Panc1 (cell line): Measurements from ENCODE around the gene STARD13.

Source experiments
- CTCF ChIP-seq: fragments of 450-650 bp; IDR thresholded peaks from 2 replicates; pipeline ENCODE4 v1.5.1; 2017; ENCODE audit warnings: mild to moderate bottlenecking
- POLR2AphosphoS5 ChIP-seq: IDR thresholded peaks from 2 replicates; pipeline ENCODE4 v1.6.1; 2012; ENCODE audit warnings: mild to moderate bottlenecking, low read depth, low read length, moderate library complexity
- REST ChIP-seq, 2 experiments: IDR thresholded peaks; 2 replicates each; pipeline ENCODE4 v1.6.1; 2011 to 2012; ENCODE audit warnings: low read depth in 2 of 2, control low read depth in 1 of 2, low read length in 1 of 2, mild to moderate bottlenecking in 1 of 2, moderate library complexity in 1 of 2; ENCODE audit not compliant: insufficient read depth in 1 of 2
- SIN3A ChIP-seq: IDR thresholded peaks from 2 replicates; pipeline ENCODE4 v1.6.1; 2012; ENCODE audit warnings: low read depth, mild to moderate bottlenecking, low read length, moderate library complexity, borderline replicate concordance; ENCODE audit not compliant: insufficient read depth
- TCF7L2 ChIP-seq: IDR thresholded peaks from 2 replicates; pipeline ENCODE4 v1.6.1; 2011; ENCODE audit warnings: mild to moderate bottlenecking, low read depth, low read length, inconsistent platforms

DNA sequence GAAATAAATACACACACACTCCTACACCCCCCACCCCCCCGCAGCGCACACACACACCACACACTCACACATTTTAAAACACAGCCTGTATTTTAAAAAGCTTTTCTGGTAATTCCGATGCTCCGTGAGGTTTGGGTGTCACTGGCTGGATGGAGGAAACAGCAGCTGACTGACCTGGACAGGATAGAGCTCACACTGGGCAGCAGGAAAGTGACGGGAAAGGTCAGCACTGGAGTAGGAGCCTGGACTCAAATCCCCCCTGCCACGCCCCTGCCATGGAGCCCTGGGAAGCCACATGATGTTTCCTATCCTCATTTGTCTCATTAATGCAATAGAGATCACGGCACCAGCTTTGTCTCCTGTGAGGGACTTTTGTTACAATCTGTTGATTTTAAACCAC lies 49.3 kb upstream of the STARD13 start:
- TF ChIP-seq CTCF (no peak), REST (IDR thresholded peaks at IDR 0.05; ENCODE audit: insufficient read depth in 1 of 2, low read depth in 2 of 2, low read length in 1 of 2) (no peak), POLR2AphosphoS5 (no peak), SIN3A (no peak), TCF7L2 (no peak)
